Measurements from ENCODE around the gene PSAP. TPM values are rescaled to one million over a fixed set of nuclear protein-coding genes. Genes with fewer than 3 reads are reported as not detected.

Gene PSAP
- polyA plus RNA-seq, 1 experiment: 1,979 TPM

- DNase-seq (ENCODE audit: low read depth): no peak
- peaks cover 10% of the 10 kb centered on the region; the same call in 1 of the 2 replicates for H3K27me3 ChIP-seq (ENCODE audit: control insufficient read depth, insufficient read depth, low read length)
- CTCF ChIA-PET: interaction anchor here (0.6 kb wide), 1 partner anchor 353 kb away, joined by 3 read pairs; no protein-coding TSS in a partner anchor
- no peaks in the 10 kb centered on the region for H3K36me3 ChIP-seq (ENCODE audit: control insufficient read depth, insufficient read depth, low read length)
- no peak for TF ChIP-seq CTCF (IDR thresholded peaks at IDR 0.05; ENCODE audit: insufficient read depth, low read depth, low read length)
- POLR2A ChIA-PET: no interaction called here
- no peak overlapping the region for H3K4me3 ChIP-seq (ENCODE audit: low read depth, low read length)
Observed at GRCh38 chr10:71802715-71803488, 48.1 kb downstream of the PSAP start.

GRCh38 chr10:71802235-71802634, 48.8 kb downstream of the PSAP start:
- no peak for TF ChIP-seq CTCF (IDR thresholded peaks at IDR 0.05; ENCODE audit: insufficient read depth, low read depth, low read length)
- no peaks in the 10 kb centered on the region for H3K36me3 ChIP-seq (ENCODE audit: control insufficient read depth, insufficient read depth, low read length)
- peaks cover 10% of the 10 kb centered on the region; the same call in 1 of the 2 replicates for H3K27me3 ChIP-seq (ENCODE audit: control insufficient read depth, insufficient read depth, low read length)
- POLR2A ChIA-PET: no interaction called here
- CTCF ChIA-PET: interaction anchor here (1.6 kb wide), 1 partner anchor 10 kb away, joined by 5 read pairs; no protein-coding TSS in a partner anchor
- no peak overlapping the region for H3K4me3 ChIP-seq (ENCODE audit: low read depth, low read length)
- DNase-seq (ENCODE audit: low read depth): no peak

- ChIA-PET POLR2A (no interaction called here), CTCF (interaction anchor here (1.6 kb wide), 1 partner anchor 11 kb away, joined by 5 read pairs; no protein-coding TSS in a partner anchor)
- H3K4me3 ChIP-seq (ENCODE audit: low read depth, low read length): no peak overlapping the region
- H3K36me3 ChIP-seq (ENCODE audit: control insufficient read depth, insufficient read depth, low read length): no peaks in the 10 kb centered on the region
- TF ChIP-seq CTCF (IDR thresholded peaks at IDR 0.05; ENCODE audit: insufficient read depth, low read depth, low read length): no peak
- H3K27me3 ChIP-seq (ENCODE audit: control insufficient read depth, insufficient read depth, low read length): peaks cover 10% of the 10 kb centered on the region; the same call in 1 of the 2 replicates
- DNase-seq (ENCODE audit: low read depth): no peak
Observed at GRCh38 chr10:71801361-71801760, 49.7 kb downstream of the PSAP start.

GRCh38 chr10:71799608-71800453, 51.2 kb downstream of the PSAP start:
- TF ChIP-seq CTCF (IDR thresholded peaks at IDR 0.05; ENCODE audit: insufficient read depth, low read depth, low read length): no peak
- Histone ChIP-seq H3K4me3 (ENCODE audit: low read depth, low read length) (no peak overlapping the region), H3K27me3 (ENCODE audit: control insufficient read depth, insufficient read depth, low read length) (peaks cover 4% of the 10 kb centered on the region; the same call in 1 of the 2 replicates), H3K36me3 (ENCODE audit: control insufficient read depth, insufficient read depth, low read length) (no peaks in the 10 kb centered on the region)
- POLR2A ChIA-PET: no interaction called here
- CTCF ChIA-PET: interaction anchor here (1.0 kb wide), 1 partner anchor 9 kb away, joined by 3 read pairs; no protein-coding TSS in a partner anchor
- no peak for DNase-seq (ENCODE audit: low read depth)

GRCh38 chr10:71799112-71799511, 51.9 kb downstream of the PSAP start:
- Histone ChIP-seq H3K27me3 (ENCODE audit: control insufficient read depth, insufficient read depth, low read length) (peaks cover 2% of the 10 kb centered on the region; the same call in 1 of the 2 replicates), H3K36me3 (ENCODE audit: control insufficient read depth, insufficient read depth, low read length) (no peaks in the 10 kb centered on the region), H3K4me3 (ENCODE audit: low read depth, low read length) (no peak overlapping the region)
- POLR2A ChIA-PET: no interaction called here
- TF ChIP-seq CTCF (IDR thresholded peaks at IDR 0.05; ENCODE audit: insufficient read depth, low read depth, low read length): no peak
- DNase-seq (ENCODE audit: low read depth): no peak
- CTCF ChIA-PET: interaction anchor here (0.9 kb wide), 1 partner anchor 13 kb away, joined by 3 read pairs; no protein-coding TSS in a partner anchor
